HK-2 (cell line): ENCODE measurements around the gene SPC24.

Source experiments
- DNase-seq: peaks from one replicate; pipeline ENCODE4 v3.0.0-alpha.2; 2018; ENCODE audit not compliant: unreplicated experiment

SPC24 gene

DNA sequence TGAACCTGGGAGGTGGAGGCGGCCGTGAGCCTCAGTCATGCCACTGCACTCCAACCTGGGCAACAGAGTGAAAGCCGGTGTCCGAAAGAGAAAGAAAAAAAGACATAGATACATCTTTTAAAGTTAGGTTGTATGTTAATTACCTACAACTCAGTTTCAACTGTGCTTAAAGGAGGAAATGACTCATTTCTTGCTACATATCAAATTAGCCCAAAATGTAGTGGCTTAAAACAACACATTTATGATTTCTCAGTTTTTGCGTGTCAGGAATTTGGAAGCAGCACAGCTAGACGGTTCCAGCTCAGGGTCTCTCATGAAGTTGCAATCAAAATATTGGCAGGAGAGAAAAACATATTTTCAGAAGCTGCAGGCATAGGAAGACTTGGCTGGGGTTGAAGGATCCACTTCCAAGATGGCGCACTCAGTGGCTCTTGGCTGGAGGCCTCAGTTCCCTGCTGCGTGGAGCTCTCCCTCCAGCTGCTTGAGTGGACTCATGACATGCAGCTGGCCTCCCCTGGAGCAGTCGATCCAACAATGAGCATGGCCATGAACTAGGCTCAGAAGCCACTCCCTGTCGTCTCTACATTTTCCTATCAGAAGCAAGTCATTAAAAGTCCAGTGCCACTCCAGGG lies 59.3 kb downstream of the SPC24 start:
- DNase-seq = no peak
